RKO (cell line): ENCODE measurements around the gene NUCB1.

Experiments
- DNase-seq: peaks from one replicate; pipeline ENCODE4 v3.0.0-alpha.2; 2016; ENCODE audit warnings: low spot score

Gene NUCB1

GRCh38 chr19:48963371-48964204 lies 63.5 kb downstream of the NUCB1 start:
- DNase-seq: peak; percentile 91

DNA sequence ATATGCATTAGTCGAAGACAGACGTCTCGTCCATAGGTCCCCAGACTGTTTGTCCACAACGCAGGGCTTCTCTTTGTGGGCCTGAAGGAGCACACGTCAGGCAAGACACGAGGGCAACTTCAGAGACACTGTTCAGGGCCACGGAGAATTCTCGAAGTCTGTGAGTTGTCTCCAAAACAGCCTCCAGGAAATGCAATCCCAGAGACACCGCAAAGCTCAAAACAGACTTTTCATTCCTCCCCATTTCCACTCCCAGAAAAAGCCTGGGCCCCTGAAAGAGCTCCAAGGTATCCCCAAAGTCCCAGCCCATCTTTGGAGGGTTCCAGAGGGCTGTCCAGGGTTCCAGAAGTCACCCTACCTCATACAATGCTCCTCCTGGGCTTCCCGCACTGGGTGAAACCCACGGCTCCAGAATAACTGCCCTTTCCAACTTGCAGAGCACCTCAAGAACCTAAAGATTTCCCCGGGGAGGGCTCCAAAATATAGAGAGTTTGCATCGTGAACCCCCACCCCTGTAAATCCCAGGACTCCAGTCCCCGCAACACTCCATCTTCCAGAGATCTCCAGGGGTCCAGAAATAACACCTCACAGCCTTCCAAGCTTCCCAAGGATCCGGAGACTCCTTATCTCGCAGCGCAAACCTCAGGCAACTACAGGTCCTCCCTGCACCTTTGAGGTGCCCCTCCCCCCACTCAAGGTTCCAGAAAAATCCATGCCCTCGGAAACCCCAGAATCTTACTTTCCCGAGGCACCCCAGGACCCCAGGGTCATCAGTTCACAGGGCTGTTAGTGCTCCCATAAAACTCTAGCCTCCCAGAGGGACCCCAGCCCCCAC lies 64.3 kb downstream of the NUCB1 start:
- DNase-seq: no peak

- DNase-seq: peak; percentile 97
Measured at GRCh38 chr19:48965040-48965805, 65.1 kb downstream of the NUCB1 start, which contains the start of gene FTL. Gene FTL, plus strand, starts transcription at chr19:48965309. Its CDS starts 199 bp downstream, at chr19:48965508.

DNA sequence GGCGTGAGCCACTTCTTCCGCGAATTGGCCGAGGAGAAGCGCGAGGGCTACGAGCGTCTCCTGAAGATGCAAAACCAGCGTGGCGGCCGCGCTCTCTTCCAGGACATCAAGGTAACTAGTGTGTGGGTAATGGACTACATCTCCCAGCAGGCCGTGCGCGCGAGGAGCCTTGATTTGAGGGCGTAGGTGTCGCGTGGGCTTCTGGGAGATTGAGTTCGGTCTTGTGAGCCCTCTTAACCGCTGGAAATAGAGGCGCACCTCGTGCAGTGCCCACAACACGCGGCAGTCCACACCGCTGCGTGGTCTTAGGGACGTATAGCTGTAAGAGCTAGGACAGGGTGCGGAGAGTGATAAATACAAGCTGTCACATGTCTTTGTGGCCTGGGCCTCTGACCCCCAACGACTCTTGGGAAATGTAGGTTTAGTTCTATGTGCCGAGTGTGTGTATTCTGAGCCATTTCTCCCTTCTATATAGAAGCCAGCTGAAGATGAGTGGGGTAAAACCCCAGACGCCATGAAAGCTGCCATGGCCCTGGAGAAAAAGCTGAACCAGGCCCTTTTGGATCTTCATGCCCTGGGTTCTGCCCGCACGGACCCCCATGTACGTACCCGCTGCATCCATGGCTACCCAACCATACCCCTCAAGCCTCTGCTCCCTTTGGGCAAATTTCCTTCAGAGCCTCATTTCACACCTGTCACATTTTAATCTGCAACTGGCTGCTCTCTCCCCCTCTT lies 65.9 kb downstream of the NUCB1 start:
- DNase-seq: peak; percentile 88

GRCh38 chr19:48966541-48967345 lies 66.6 kb downstream of the NUCB1 start:
- DNase-seq: peak; percentile 70

GRCh38 chr19:48967346-48968178 lies 67.5 kb downstream of the NUCB1 start:
- peak; percentile 68 for DNase-seq

DNA sequence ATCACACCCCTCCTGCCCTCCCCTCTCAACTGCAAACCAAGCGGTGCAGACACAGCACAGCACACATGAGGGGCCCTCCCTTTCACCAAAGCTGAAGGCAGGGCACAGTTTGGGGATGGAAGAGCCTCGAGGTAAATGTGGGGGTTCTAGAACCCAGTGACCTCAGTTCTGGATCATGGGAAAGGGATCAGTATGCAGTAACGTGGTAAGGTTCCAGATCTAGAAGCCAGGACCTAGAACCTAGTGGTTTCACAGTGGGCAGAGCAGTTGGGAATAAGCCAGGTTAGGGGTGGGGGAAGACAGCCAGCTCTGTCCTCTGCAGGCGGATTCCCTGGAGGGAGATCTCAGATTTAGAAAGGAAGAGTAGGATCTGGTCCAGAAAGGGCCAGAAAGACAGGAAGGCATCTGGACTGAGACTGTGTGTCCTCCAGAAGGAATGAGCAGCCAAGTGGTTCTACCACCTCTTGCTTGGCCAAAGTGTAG lies 68.1 kb downstream of the NUCB1 start:
- no peak for DNase-seq

- no peak for DNase-seq
Measured at GRCh38 chr19:48968813-48969218, 68.7 kb downstream of the NUCB1 start.

DNA sequence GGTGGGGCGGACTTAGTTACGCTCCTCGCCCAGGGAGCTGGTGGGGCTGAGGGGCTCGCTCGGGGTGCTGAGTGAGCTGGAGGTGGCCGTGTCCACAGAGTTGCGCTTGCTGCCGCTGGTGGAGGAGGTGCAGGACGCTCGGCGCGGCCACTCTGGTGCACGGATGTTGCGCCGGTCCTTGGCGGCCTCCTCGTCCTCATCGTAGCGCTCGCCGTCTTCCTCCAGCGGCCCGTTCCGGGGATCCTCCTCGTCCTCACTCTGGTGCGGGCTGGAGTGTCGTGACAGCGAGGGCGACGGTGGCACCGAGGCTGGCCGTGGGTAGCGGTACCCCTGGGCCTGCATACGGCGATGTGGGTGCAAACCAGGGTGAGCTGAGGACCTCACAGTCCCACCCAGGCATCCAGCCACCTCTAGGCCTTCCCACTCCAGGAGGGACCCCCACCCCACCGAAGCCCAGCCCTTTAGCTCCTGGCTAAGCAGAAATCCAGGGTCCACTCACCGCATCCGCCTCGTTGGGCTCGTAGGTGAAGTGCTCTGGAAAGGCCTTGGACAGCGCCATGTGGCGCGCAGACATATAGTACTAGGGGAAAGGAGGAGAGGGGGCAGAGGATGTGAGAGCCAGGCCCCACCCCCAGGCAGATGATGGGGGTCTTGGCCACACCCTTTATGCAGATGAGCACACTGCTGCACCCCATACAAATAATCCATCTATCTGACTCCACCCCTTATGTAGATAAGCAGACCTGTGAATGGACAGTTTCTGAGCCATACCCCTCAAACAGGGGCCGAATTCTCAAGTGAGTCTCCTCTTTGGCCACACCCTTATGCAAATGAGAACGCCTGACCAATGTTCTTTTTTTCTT lies 69.4 kb downstream of the NUCB1 start:
- DNase-seq: peak; percentile 95

DNA sequence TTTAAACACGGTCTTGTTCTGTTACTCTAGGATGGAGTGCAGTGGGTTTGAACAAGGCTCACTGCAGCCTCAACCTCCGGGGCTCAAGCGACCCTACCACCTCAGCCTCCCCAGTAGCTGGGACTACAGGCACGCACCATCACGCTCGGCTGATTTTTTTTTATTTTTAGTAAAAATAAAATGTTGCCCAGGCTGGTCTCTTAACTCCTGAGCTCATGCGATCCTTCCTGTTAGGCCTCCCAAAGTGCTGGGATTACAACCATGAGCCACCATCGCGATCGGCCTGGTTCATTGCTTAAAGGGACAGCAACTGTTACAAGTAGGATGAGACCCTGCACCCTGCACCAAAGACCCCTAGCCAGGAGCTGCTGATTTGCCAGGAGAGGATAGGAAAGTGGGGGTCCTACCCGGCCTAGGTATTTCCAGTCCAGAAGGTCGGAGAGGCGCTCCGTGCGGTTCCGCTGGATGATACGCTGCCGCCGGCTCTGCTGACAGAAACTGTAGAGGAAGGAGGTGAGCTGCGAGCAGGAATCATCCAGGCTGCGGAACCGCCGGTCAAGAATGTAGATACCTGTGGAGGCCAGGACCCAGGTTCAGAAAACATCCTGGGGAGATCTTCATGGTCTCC lies 70.1 kb downstream of the NUCB1 start:
- no peak for DNase-seq

GRCh38 chr19:48970923-48971395 lies 70.8 kb downstream of the NUCB1 start:
- no peak for DNase-seq
